T-helper 2 cell treated with Interferon-gamma antibody and Interleukin-4, amounts not matched to agents 100 ng/mL and 5 ng/mL, for 36 hours (primary cell): ENCODE data around the gene MC3R. TPM values are rescaled to one million over a fixed set of nuclear protein-coding genes. Genes with fewer than 3 reads are reported as not detected.
"Not testable (repeated sequence)": the region's sequence is repeated elsewhere in the genome, so short reads cannot be mapped to it uniquely, and the experiment has no call there.

ENCODE experiments used
- intact Hi-C: fragments of 100-400 bp; cut with micrococcal nuclease; formaldehyde crosslinking; loops from one replicate; pipeline ENCODE4 v1.15.1; 2023
- total RNA-seq: library from RNA; stranded (reverse); gene quantifications from 2 replicates; pipeline ENCODE4 v1.2.3, GENCODE V29; 2022

MC3R gene
- not detected in 2 replicates for total RNA-seq

DNA sequence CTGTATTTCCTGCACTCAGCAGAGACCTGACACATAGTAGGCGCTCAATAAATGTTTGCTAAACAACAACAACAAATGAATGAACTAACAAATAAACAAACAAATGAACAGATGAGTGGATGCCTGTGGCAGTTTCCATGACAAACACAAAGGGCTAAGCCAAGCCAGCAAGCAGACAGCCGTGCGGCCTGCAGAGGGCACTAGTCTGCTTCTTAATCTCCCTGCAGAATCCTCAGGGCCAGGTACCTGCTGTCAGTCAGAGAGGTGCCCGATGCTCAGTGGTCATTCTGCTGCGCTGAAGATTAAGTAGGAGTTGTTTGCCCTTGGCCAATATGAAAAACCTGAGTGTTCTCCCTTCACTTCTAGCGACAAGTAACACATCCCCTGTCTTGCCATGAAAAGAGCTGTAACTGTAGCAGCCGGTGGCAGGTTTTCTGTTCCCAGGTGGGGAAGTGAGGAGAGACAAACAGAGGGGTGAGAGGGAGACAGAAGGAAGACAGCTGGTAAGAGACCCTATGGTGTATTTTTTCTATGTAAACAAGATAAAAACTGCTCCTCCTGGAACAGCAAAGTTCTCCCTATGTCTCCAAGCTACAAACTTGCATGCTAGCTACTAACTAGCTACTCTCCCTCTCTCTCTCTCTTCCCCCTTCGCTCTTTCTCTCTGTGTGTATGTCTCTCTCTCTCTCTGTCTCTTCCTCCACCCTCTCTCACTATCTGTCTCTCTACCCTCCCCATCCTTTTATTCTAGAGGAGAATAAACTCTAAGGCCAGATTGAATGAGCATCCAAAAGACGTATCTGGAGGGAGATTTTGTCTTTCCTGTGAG, at the start of gene MC3R:
TSS of gene MC3R (plus strand) at position 779 of the 829 bp plus-strand sequence. CDS start 112 bp downstream, outside the sequence.
- intact Hi-C loops: loop anchor here (2.0 to 10.0 kb wide), 2 partner anchors 97 to 1563 kb away; no protein-coding TSS in a partner anchor

- intact Hi-C loops: no loop called here
Measured at GRCh38 chr20:56200456-56200855, 48.1 kb upstream of the MC3R start.

- intact Hi-C loops: no loop called here
Measured at GRCh38 chr20:56202493-56203077, 45.9 kb upstream of the MC3R start.

- intact Hi-C loops: no loop called here
Measured at GRCh38 chr20:56204206-56204605, 44.3 kb upstream of the MC3R start.

DNA sequence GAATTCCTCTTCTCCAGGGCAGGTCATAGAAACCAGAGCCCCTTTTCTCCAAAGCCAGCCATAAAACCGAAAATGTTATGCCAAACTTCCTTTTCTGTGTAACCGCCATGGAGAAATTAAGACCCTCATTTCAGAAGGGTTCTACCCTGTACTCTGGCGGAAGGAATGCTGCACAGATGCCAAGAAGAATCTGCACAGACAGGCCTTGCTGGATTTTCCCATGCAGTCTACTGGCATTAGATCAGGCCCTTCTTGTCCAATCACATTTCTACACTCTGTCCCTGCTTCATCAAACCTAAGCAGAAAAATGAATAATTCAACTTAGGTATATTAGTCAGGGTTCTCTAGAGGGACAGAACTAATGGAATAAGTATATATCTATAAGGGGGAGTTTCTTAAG, 43.2 kb upstream of the MC3R start:
- intact Hi-C loops: no loop called here

GRCh38 chr20:56207656-56208055, 40.9 kb upstream of the MC3R start:
- intact Hi-C loops: no loop called here

DNA sequence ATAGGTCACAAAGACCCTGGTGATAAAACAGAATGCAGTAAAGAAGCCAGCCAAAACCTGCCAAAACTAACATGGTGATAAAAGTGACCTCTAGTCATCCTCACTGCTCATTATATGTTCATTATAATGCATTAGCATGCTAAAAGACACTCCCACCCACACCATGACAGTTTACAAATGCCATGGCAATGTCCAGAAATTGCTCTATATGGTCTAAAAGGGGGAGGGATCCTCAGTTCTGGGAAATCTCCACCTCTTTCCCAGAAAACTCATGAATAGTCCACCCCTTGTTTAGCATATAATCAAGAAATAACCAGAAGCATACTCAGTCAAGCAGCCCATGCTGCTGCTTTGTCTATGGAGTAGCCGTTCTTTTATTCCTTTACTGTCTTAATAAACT, 40.4 kb upstream of the MC3R start:
- intact Hi-C loops: no loop called here

DNA sequence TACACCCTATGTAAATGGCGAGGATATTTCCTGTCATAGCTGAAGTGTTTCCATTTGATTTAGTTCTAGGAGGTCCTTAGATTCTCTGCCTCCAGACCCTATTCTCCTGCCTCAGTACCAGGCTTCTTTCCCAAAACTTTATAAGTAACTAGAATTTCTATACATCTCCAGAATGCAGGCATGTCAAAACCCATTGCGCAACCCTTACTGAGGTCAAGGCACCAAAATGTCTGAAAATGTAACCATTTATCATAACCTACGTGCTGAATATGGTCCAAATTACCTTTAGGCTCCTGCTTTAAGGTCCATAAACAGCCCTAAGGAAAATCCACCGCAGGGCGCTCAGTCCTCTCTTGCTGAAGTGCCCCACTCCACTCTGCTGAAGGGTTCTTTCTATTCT, 37.5 kb upstream of the MC3R start:
- intact Hi-C loops: no loop called here

DNA sequence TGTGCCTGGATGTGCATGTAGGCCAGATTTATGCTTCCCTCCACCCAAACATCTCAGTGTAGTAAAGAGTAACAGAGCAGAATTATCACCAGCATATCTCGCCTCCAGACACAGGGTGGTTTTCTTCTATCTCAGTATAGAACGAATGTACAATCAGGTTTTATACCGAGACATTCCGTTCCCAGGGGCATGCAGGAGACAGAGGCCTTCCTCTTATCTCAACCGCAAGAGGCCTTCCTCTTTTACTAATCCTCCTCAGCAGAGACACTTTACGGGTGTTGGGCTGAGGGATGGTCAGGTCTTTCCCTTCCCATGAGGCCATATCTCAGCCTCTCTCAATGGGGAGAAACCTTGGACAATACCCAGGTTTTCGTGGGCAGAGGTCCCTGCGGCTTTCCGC, 36.4 kb upstream of the MC3R start:
- intact Hi-C loops: no loop called here

DNA sequence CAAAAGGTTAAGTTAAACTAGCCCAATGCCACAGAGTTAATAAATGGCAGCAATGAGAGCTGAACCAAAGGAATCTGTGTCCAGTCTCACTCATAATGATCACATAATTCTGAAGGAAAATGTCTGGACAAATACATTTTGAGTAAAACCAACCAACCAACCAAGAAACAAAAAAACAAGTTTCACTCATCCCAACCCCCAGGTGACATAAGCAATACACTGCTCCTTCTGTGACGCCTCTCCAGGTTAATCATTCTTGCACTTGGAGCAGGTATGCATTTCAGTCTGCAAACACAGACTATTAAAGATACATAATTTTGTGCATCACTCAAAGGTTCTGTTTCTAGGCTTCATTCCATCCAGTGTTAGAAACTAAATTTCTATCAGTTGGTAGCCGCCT, 35.2 kb upstream of the MC3R start:
- intact Hi-C loops: no loop called here

- intact Hi-C loops: no loop called here
Measured at GRCh38 chr20:56215115-56215514, 33.4 kb upstream of the MC3R start.

DNA sequence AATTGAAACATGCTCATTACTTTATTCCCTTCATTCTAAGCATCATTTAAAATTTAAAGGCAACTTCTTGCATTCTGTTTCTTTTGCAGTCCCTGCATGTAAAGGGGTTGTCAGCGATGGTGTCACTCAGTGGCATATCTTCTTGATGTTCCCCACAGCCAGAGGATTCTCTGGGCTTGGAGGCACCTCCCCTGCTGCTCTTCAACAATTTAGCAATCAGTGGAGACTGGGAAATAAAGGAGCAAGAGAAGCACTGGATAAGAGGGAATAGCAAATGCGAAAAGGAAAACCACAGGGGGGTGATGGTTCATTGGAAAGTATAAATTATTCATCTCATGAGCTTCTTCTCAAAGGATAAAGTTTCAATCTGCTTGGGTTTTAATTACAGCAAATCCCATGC, 30.7 kb upstream of the MC3R start:
- intact Hi-C loops: no loop called here

DNA sequence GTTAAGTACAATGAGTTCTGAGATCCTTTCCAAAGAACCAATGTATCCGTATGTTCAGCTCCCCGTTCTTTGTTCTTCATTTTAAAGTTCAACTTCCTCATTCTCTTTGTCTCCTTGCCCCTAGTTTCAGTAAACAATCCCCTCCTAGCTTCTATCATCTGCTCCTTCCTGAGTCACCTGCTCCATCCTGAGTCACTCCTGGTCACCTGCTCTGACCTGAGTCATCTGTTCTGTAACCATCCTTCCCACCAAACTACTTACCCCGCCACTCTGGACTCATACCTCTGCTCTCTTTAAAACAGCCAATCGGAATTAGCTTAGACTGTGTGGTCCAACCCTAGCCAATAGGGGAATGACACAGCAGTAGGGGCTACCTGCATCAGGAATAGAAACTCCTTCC, 27.3 kb upstream of the MC3R start:
- intact Hi-C loops: not testable (repeated sequence)

DNA sequence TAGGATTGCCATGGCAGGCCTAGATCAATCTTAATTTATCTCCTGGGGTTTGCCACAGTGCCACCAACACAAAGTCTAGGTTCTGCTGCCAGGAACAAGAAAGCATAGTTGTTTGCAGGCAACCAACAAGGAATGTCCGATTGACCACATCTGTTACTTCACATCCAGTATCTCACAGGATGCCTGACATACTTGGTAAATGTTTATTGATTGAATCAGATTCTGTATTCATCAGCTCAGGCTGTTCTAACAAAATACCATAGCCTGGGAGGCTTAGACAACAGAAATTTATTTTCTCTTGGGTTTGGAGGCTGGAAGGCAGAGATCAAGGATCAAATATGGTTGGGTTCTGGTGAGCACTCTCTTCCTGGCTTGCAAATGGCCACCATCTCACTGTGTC, 26.3 kb upstream of the MC3R start:
- intact Hi-C loops: no loop called here

GRCh38 chr20:56222945-56223344, 25.6 kb upstream of the MC3R start:
- intact Hi-C loops: no loop called here

- intact Hi-C loops: no loop called here
Measured at GRCh38 chr20:56223352-56223751, 25.2 kb upstream of the MC3R start.

DNA sequence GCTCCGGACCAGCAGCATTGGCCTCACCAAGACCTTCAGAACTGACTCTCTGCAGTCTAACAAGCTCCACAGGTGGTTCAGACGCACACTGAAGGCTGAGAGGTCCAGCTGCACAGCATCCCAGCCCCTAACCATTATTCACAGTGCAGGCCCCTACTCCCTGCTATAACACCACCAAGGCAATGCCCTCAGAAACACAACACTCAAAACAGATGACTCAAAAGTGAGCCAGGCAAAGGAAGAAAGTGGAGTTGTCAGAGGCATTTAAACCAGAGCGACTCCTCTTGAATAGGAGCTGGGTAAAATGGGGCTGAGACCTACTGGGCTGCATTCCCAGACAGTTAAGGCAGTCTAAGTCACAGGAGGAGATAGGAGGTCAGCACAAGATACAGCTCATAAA, 20.5 kb upstream of the MC3R start:
- intact Hi-C loops: no loop called here

DNA sequence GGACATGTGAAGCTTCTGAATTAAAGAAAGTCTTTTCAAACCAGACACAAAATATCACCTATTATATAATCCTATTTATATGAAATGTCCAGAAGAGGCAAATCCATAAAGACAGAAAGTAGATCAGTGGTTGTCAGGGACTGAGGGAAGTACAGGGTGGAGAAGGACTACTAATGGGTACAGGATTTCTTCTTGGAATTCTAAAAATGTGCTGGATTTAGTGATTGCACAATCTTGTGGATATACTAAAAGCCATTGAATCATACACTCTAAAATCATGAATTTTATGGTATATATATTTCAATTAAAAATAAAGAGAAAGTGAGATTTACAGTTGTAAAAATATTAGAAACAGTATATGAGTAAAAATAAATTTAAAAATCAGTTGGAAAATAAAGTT, 18.7 kb upstream of the MC3R start:
- intact Hi-C loops: no loop called here

GRCh38 chr20:56234110-56234509, 14.4 kb upstream of the MC3R start:
- intact Hi-C loops: no loop called here

DNA sequence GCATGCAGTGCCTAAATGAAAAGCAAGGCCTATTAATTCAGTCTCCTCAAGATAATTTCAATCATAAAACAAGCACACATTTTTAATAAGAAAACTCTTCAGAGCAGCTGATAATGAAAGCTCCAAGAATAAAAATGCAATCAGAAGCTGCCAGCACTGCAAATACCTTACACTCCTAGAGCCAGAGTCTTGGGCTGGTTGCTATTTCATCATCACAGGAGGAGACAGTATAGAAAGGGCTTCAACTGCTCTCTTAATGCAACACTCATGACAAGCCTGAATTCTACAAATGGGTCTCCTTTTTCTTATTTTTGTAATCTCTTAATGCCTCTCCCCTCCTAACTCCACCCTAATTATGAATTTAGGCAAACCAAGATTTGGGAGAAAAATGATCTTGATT, 11.2 kb upstream of the MC3R start:
- intact Hi-C loops: no loop called here

GRCh38 chr20:56244259-56244658, 4.3 kb upstream of the MC3R start:
- intact Hi-C loops: loop anchor here (10.0 kb wide), 1 partner anchor 1559 kb away; no protein-coding TSS in a partner anchor

DNA sequence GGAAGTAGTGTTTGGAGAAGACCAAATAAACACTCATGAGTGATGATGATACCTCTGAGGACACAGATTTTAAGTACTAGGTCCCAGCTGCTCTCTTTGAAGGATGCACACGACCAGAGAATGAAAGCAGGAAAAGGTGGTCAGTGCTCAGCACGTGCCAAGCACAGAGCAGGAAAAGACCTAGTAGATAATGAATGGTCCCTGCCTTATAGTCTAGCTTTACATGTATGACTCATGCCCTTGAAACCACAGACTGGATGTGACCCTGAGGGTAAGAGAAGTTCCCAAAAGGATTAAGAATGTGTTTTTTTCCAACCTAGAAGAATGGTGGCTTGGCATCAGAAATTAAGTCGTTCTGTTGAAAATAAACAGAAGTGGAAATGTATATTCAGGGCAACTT, 2.8 kb upstream of the MC3R start:
- intact Hi-C loops: loop anchor here (2.0 to 10.0 kb wide), 2 partner anchors 99 to 1561 kb away; no protein-coding TSS in a partner anchor
